ENCODE data around the gene C10orf67. TPM values are rescaled to one million over a fixed set of nuclear protein-coding genes. Genes with fewer than 3 reads are reported as not detected.

The C10orf67 gene
- total and polyA plus RNA-seq, 2 of the 8 experiments (the other 6 are each of a cell fraction or from before 2014, with no cell fraction given): 0.05 to 0.11 TPM

GRCh38 chr10:23310404-23310803, 34.2 kb downstream of the C10orf67 start:
- Histone ChIP-seq H3K9ac (replicated peaks in 1 of 4; ENCODE audit: extremely low read depth in 1 of 4, low read depth in 3 of 4, low read length in 3 of 4) (no peak overlapping the region), H2AFZ (ENCODE audit: low read length) (no peak overlapping the region), H2AK5ac (ENCODE audit: low read depth, low read length) (no peak overlapping the region), H2BK120ac (replicated peaks; ENCODE audit: low read depth, low read length) (no peak overlapping the region), H3K27ac (ENCODE audit: low read depth, low read length) (no peak overlapping the region), H3K4me2 (ENCODE audit: insufficient read depth in 1 of 2, low read depth in 2 of 2, low read length in 2 of 2) (no peak overlapping the region), H3K14ac (ENCODE audit: insufficient read length) (no peak overlapping the region), H3K23ac (ENCODE audit: insufficient read length) (no peak overlapping the region), H4K8ac (ENCODE audit: extremely low read depth, insufficient read depth, low read length) (no peak overlapping the region), H3K18ac (ENCODE audit: extremely low read depth, low read length) (no peak overlapping the region), H3K9me3 (ENCODE audit: insufficient read depth in 2 of 2, low read depth in 1 of 2, low read length in 1 of 2) (no peaks in the 10 kb centered on the region), H4K20me1 (replicated peaks in 1 of 2; ENCODE audit: control insufficient read depth in 1 of 2, insufficient read depth in 2 of 2, low read length in 2 of 2) (no peaks in the 10 kb centered on the region), H2BK5ac (ENCODE audit: low read depth, low read length) (no peak overlapping the region), H3K56ac (replicated peaks; ENCODE audit: insufficient read length, low read depth, low read length) (no peak overlapping the region), H3K79me2 (ENCODE audit: control insufficient read depth in 1 of 2, insufficient read depth in 2 of 2, low read length in 2 of 2) (no peaks in the 10 kb centered on the region), H2BK20ac (ENCODE audit: low read length) (no peak overlapping the region), H4K5ac (ENCODE audit: insufficient read length, low read depth, low read length) (no peak overlapping the region), H3K27me3 (replicated peaks in 1 of 4; ENCODE audit: control insufficient read depth in 3 of 4, extremely low read depth in 1 of 4, insufficient read depth in 3 of 4, low read length in 3 of 4) (no peaks in the 10 kb centered on the region), H3K23me2 (ENCODE audit: low read depth, low read length) (no peaks in the 10 kb centered on the region; the same call in 1 of the 2 replicates), H3K4me1 (replicated peaks in 1 of 4; ENCODE audit: control insufficient read depth in 3 of 4, insufficient read depth in 4 of 4, low read length in 3 of 4) (no peaks in the 10 kb centered on the region), H3K79me1 (ENCODE audit: low read depth, low read length) (no peaks in the 10 kb centered on the region), H4K91ac (replicated peaks; ENCODE audit: insufficient read length, low read length) (no peak overlapping the region), H3K4ac (replicated peaks; ENCODE audit: insufficient read length, low read depth, low read length) (no peak overlapping the region), H2BK12ac (ENCODE audit: low read depth, low read length) (no peak overlapping the region), H2BK15ac (ENCODE audit: low read length) (no peak overlapping the region), H3K36me3 (ENCODE audit: control insufficient read depth in 2 of 4, insufficient read depth in 4 of 4, low read length in 3 of 4) (no peaks in the 10 kb centered on the region), H3K4me3 (ENCODE audit: extremely low read depth in 1 of 4, insufficient read depth in 2 of 4, low read depth in 3 of 4, low read length in 4 of 4) (no peak overlapping the region)
- WGBS, 2 experiments (ENCODE audit: extremely low coverage in 1 of 2, insufficient coverage in 1 of 2, insufficient read length in 1 of 2, insufficient replicate concordance in 2 of 2, low coverage in 1 of 2, low lambda C conversion rate in 2 of 2, missing lambda C conversion rate in 1 of 2): 89% methylated on average over 1 of the region's 1 CpG; no CpG with 5 or more reads in 1 of the 2 experiments
- ChIA-PET POLR2A (ENCODE audit: partially characterized antibody) (no interaction called here), CTCF (ENCODE audit: partially characterized antibody) (interaction anchor here (1.1 to 1.6 kb wide), 2 partner anchors 18 to 385 kb away, joined by 4 read pairs; no protein-coding TSS in a partner anchor)
- no peak for FAIRE-seq
- DNase-seq (ENCODE audit: low read depth in 1 of 2, low spot score in 2 of 2): no peak
- TF ChIP-seq EP300 (IDR thresholded peaks at IDR 0.05; ENCODE audit: borderline replicate concordance in 1 of 2, low read depth in 2 of 2, low read length in 2 of 2): no peak
- no peak for TF ChIP-seq SAP30 (IDR thresholded peaks at IDR 0.05; ENCODE audit: insufficient read depth, insufficient replicate concordance, low read length)
- TF ChIP-seq JUN (IDR thresholded peaks at IDR 0.05; ENCODE audit: low read depth, low read length): no peak
- TF ChIP-seq MAFK (IDR thresholded peaks at IDR 0.05; ENCODE audit: low read depth, low read length): no peak
- TF ChIP-seq CREB1 (IDR thresholded peaks at IDR 0.05): no peak
- TF ChIP-seq EGR1 (IDR thresholded peaks at IDR 0.05; ENCODE audit: borderline replicate concordance, low read depth, low read length): no peak
- TF ChIP-seq RXRA (IDR thresholded peaks at IDR 0.05; ENCODE audit: insufficient read depth, low read depth, low read length): no peak
- TF ChIP-seq SIN3A (conservative IDR thresholded peaks at IDR 0.05 in 1 of 2, IDR thresholded peaks at IDR 0.05 in 1 of 2; ENCODE audit: low read depth in 1 of 2, low read length in 2 of 2): no peak
- TF ChIP-seq ASH2L (IDR thresholded peaks at IDR 0.05; ENCODE audit: low read length): no peak
- no peak for TF ChIP-seq SIX5 (IDR thresholded peaks at IDR 0.05; ENCODE audit: low read depth, low read length)
- TF ChIP-seq FOSL1 (IDR thresholded peaks at IDR 0.05; ENCODE audit: insufficient read depth, low read depth, low read length): no peak
- no peak for TF ChIP-seq CTBP2 (IDR thresholded peaks at IDR 0.05; ENCODE audit: borderline replicate concordance, insufficient read depth, insufficient read length, low read length)
- no peak for TF ChIP-seq KDM1A (IDR thresholded peaks at IDR 0.05; ENCODE audit: borderline replicate concordance, low read length)
- no peak for TF ChIP-seq HDAC2 (IDR thresholded peaks at IDR 0.05; ENCODE audit: borderline replicate concordance in 1 of 2, low read depth in 2 of 2, low read length in 2 of 2)

Measured in H1 (cell line).